Limb (tissue), 2 donors: ENCODE results near the gene ENAM.
A peak's percentile ranks its signal among the peaks of the same experiment; 100 is the strongest.
"Not testable (repeated sequence)": the region's sequence is repeated elsewhere in the genome, so short reads cannot be mapped to it uniquely, and the experiment has no call there.

Experiments
- DNase-seq, 2 donors: peaks; one replicate each; pipeline ENCODE4 v3.0.0-alpha.2; 2016; ENCODE audit errors: extremely low spot score in 2 of 2

The ENAM gene

GRCh38 chr4:70624226-70624793 lies 4.2 kb upstream of the ENAM start:
- DNase-seq: no peak

- no peak for DNase-seq
Observed at GRCh38 chr4:70627620-70628019, 924 bp upstream of the ENAM start.

- no peak for DNase-seq
Observed at GRCh38 chr4:70629469-70630090, 1.0 kb downstream of the ENAM start.

DNA sequence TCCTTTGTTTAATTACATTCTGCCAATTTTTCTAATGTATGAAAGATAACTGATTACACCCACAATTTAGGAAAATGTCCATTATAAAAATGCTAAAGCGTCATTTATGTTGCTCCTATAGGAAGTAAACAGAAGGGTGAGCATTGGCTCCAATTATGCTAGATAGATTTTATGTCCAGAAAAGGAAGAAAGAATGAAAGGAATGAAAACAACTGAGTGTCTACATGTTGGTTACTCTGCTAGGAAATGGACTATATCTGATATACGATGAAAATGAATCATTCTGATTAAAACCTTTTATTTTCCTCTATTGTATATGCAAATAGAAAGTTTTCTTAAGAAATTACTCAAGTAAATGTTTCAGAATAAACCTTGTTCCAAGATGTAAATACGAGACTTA lies 1.6 kb downstream of the ENAM start:
- no peak for DNase-seq

DNA sequence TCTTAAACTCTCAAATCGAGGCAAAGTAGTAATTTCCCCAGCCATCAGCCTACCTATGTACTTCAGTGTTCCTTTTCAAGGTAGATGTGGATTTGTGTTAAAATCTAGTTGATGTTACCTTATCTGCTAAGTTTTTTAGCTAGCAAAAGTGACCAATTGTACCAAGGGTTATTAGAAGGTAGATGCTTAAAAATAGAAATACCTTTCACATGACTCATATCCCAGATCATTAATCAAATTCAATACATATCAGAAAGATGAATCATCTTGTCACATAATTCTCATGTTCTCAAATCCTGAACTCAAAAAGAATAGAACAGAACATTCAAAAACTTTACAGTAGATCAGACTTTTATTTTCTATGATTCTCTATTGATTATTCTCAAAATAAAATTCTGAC lies 3.5 kb downstream of the ENAM start:
- no peak for DNase-seq

- no peak for DNase-seq
Observed at GRCh38 chr4:70634482-70634881, 5.9 kb downstream of the ENAM start.

GRCh38 chr4:70637239-70637913 lies 8.8 kb downstream of the ENAM start:
- no peak for DNase-seq

DNA sequence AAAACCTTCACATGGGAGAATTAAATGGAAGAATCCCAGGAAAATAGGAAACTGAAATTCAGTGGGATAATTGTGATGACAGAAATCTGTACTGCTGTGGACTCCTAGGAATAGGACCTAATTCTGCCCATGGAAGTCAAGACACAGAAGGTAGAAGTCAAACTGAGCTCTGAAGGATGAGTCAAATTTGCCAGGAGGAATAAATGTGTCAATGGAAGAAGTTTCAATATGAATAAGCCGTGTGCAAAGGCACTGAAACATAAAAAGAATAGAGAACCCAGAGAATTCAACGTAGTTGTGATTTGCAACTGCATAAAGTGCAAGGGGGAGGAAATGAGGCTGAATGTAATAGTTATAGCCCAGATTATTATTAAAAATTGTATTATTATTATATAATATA lies 11.6 kb downstream of the ENAM start:
- DNase-seq: no peak

DNA sequence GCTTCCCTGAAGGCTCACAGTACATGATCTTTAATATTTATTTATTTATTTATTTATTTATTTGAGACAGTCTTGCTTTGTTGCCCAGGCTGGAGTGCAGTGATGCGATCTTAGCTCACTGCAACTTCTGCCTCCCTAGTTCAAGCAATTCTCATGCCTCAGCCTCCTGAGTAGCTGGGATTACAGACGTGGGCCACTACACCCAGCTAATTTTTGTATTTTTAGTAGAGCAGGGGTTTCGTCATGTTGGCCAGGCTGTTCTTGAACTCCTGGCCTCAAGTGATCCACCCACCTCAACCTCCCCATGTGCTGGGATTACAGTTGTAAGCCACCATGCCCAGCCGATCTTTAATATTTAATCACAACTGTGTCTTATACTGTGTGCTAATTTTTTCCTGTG lies 22.2 kb downstream of the ENAM start:
- not testable (repeated sequence) for DNase-seq

GRCh38 chr4:70651864-70652506 lies 23.4 kb downstream of the ENAM start:
- peak; percentile 27 to 49 for DNase-seq

- DNase-seq: no peak
Observed at GRCh38 chr4:70654605-70655011, 26.1 kb downstream of the ENAM start.

DNA sequence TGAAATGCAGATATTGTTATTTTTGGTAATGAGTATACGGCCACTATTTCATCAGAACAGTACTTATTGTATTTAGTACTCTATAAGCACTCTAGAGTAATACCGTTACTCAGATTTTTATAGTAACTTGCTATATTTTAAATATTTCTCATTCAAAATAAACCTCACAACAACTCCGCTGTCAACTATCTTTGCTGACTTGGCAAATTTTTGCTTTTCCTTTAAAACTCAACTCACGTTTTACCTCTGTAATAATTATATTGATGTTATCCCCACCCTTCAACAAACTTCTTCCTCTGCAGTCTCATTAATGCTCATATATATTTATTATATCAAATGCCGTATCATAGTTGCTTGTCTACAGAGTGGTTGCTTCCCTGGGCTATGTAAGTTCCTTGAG lies 28.8 kb downstream of the ENAM start:
- DNase-seq: no peak

DNA sequence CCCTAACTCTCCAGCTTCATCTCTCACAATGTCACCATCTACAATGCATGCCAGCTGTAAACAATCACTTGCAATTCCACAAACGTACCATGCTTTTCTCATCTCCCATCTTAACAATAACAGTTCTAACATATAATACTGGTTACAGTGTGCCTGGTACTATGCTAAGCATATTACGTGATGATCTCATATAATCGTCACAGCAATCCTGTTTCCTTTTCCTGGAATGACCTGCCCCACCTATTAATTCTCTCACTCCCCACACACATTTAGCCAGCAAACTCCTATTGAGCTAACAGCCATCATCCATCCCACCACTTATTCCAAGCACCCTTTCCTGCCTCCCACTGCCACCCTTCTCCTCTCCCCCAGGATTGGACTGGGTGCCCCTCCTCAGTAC lies 29.9 kb downstream of the ENAM start:
- no peak for DNase-seq

GRCh38 chr4:70660106-70660505 lies 31.6 kb downstream of the ENAM start:
- no peak for DNase-seq

DNA sequence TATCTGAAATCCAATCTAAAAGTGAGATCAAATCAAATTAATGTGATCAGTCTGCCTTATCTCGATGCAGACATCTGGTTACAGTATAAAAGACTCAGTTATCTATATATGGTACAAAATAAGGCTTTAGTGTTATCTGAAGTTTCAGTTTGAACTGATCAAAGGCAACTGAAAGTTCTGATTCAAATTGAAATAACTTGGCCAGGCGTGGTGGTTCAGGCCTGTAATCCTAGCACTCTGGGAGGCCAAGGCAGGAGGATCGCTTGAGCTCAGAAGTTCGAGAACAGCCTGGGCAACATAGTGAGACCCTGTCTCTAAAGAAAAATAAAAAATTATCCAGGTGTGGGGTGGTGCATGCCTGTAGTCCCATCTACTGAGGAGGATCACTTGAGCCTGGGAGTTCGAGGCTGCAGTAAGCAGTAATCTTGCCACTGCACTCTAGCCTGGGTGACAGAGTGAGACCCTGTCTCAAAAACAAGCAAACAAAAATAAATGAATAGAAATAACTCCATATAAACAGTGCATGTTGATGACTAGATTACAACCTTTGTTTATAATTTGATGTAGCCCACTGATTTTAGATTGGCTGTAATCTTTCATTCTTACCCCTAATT lies 32.9 kb downstream of the ENAM start:
- DNase-seq: not testable (repeated sequence)

DNA sequence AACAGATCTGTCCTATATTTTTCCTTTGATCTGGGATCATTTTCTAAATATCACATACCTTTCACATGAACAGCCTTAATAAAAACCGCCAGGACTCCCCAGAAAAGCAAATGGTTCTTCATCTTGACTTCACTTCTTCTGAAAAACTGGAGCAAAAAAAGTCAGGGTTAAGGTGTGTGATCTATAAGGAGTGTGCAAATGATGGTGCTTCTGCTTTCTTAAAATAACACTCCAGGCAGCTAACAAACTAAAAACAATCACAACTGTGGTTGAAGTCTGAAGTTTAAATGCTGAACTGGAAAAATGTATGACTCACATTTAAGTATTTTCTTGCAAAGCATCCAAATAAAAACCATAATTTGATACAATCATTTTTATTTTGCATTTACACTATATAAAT lies 37.8 kb downstream of the ENAM start, which contains the start of gene JCHAIN:
JCHAIN (minus strand) TSS at position 140 of the 400 bp plus-strand sequence; CDS start at position 122, 18 bp downstream.
- no peak for DNase-seq

- no peak for DNase-seq
Observed at GRCh38 chr4:70667740-70668535, 39.4 kb downstream of the ENAM start.

DNA sequence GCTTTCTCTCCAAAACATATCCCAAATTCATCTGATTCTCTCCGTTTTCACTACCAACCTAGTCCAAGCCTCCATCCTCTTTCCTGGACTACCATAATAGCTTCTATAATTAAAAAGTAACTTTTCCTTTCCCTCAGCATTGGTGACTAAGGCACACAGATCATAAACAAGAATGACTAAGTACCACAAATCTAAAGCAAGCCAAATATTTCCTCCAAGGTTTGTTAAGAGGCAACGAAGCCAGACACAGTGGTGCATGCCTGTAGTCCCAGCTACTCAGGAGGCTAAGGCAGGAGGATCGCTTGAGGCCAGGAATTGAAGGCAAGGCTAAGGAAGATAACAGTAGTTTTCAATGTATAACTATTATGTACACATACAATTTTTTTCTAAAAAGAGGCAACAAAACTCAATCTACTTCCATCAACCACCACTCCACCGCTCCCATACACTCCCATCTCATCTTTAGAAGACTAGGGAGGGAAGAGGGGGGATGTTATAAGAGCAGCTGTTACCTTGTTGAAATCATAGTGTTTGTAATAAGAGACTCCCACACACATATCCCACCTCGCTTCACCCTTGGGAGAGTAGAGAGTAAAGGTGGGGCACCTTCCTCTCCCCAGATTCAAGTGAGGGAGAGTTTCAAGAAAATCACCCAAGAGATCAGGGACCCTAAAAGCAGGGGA lies 41.9 kb downstream of the ENAM start:
- DNase-seq: no peak

GRCh38 chr4:70671091-70671490 lies 42.5 kb downstream of the ENAM start:
- no peak for DNase-seq

DNA sequence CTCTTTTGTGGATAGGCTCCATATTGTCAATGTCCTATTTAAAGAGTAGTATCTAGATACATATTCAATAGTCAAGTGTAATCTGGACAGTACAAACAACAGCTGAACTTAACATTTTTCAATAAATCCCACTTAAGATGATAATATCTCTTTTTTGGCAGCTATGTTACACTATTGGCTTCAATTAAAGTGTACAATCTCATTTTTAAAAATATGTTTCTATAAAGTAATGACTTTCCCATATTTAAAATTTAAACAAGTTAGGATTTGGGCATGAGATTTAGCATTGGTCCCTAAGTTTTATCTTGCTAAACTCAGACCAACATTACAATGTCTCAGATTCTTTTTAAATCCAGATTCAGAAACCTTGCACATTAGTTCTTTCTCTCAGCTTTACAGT lies 45.6 kb downstream of the ENAM start:
- no peak for DNase-seq

GRCh38 chr4:70674731-70675130 lies 46.2 kb downstream of the ENAM start:
- DNase-seq: no peak
